GM21423 (cell line): ENCODE measurements around the gene EIF4A3.
A peak's percentile ranks its signal among the peaks of the same experiment; 100 is the strongest.
"Not testable (repeated sequence)": the region's sequence is repeated elsewhere in the genome, so short reads cannot be mapped to it uniquely, and the experiment has no call there.

Experiments
- ATAC-seq: cut with Tn5 transposase; IDR thresholded peaks from one replicate; pipeline ENCODE4 v1.9.1; 2021; ENCODE audit warnings: mild to moderate bottlenecking, moderate library complexity; ENCODE audit not compliant: unreplicated experiment

The EIF4A3 gene

GRCh38 chr17:80173126-80173525 lies 26.2 kb upstream of the EIF4A3 start:
- ATAC-seq: no peak

DNA sequence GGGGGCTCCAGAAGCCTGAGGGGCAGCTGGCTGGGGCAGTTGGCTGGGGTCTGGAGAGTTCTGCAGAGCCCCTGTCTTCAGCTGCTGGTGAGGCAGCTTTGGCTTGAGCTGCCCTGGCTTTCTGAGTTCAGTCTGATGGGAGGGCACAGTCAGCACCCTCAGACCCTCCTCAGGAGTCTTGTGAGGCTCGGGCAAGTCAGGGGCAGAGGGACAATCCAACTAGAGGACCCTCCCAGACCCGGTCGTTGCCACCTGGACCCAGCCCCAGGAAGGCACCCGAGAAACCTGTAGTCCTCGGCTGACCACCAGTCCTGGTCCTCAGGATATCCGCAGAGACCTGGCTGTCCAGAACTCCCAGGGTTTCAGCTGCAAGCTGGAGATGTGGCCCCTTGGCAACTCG lies 24.8 kb upstream of the EIF4A3 start:
- ATAC-seq: no peak

DNA sequence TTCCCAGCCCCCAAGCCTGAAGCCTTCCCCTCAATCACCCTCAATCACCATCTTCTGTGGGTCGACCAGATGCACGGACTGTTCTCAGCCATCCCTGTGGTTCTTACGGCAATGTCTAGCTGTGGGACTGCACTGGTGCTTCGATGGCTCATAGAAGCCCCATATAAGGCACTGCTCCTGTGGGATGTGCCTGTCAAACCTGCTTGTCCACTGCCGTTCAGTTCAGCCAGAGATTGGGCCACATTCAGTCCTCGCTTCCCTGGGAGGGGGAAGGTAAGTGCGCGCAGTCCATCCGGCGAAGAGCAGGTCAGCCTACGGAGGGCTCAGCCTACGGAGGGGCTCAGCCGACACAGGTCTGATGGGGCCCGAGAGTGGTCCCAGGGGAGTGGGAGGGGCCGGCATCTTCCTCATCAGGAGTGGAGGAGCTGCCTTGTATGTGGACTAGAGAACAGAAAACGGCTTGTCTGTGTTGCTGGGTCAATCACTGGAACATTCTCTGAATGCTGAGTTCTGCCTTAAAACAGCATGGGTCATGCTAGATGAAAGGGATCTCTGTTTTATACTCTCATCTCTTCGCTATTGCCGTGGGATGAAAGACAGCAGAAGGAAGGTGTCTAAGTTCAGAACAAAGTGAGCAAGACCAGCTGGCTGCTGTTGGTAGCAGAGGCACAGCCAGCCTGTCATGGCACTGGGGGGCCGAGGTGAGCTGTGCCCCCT lies 23.0 kb upstream of the EIF4A3 start, which contains the start of gene CARD14:
CARD14 (plus strand) TSS at position 247 of the 717 bp plus-strand sequence. CDS start 11,409 bp downstream, outside the sequence.
- no peak for ATAC-seq

- no peak for ATAC-seq
Measured at GRCh38 chr17:80169107-80169506, 22.2 kb upstream of the EIF4A3 start.

GRCh38 chr17:80168371-80168770 lies 21.4 kb upstream of the EIF4A3 start:
- no peak for ATAC-seq

- ATAC-seq: no peak
Measured at GRCh38 chr17:80166446-80166845, 19.5 kb upstream of the EIF4A3 start.

DNA sequence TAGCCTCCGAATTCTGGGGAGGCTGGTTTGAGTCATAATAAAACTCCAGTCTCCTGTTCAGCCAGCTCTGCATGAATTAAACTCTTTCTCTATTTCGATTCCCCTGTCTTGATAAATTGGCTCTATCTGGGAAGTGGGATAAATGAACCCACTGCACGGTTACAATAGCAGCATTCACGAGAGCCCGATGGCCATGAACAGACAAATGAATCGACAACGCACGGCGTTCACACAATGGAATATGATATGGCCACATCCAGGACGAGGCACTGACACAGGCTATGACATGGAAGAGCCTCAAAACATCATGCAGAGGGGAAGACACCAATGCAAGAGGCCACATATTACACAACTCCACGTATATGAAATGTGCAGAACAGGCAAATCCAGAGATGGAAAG lies 17.3 kb upstream of the EIF4A3 start:
- no peak for ATAC-seq

GRCh38 chr17:80163336-80163735 lies 16.4 kb upstream of the EIF4A3 start:
- ATAC-seq: no peak

DNA sequence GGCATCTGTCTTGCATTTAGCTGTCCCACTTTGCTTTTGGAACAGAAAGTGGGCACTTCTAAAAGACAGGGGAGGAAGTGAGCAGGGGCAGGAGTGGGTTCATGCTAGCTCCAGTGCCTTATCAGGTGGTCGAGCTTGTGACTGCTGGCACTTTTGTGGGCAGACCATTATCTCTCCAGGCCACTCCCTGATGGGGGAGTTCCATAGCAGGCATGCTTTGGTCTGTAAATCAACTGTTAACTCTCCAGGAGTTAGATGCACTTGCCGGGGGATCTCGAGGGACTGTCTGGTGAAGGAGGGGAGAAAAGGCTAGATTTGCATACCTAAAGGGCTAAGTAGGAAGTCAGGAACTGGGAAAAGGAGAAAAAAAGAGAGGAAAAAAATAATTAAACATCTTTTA lies 13.6 kb upstream of the EIF4A3 start:
- ATAC-seq: no peak

GRCh38 chr17:80158846-80159245 lies 11.9 kb upstream of the EIF4A3 start:
- no peak for ATAC-seq

DNA sequence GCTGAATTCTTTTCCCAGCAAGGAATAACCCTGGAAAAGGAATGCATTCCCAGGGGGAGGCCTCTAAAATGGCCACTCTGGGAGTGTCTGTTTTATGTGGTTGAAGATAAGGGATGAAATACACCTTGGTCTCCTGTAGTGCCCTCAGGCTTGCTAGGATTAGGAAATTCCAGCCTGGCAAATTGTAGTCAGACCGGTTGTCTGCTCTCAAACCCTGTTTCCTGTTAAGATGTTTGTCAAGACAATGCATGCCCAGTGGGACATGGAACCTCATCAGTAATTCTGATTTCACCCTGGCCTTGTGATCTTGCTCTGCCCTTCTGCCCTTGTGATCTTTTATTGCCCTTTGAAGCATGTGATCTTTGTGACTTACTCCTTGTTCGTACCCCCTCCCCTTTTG lies 8.7 kb upstream of the EIF4A3 start:
- not testable (repeated sequence) for ATAC-seq

- no peak for ATAC-seq
Measured at GRCh38 chr17:80154166-80154565, 7.2 kb upstream of the EIF4A3 start.

GRCh38 chr17:80153004-80153403 lies 6.1 kb upstream of the EIF4A3 start:
- peak; percentile 78 for ATAC-seq

DNA sequence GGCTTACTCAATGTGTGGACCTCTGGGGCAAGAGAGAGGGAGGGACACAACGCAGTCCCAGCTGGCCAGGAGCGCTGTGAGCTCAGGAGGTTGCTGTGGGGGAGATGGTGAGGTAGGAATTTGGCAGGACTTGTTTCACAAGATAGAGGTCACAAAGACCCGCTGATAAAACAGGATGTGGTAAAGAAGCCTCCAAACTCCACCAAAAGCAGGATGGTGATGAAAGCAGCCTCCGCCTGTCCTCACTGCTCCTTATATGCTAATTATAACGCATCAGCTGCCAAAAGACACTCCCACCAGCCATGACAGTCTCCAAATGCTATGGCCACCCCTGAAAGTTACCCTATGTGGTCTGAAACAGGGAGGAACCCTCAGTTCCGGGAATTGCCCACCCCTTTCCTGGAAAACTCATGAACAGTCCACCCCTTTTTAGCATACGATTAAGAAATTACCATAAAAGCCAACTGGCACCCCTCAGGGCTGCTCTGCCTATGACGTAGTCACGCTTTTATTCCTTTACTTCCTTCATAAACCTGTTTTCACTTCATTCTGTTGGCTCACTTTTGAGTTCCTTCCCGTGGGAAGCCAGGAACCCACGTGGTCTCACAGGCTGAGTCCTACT lies 5.3 kb upstream of the EIF4A3 start:
- no peak for ATAC-seq

DNA sequence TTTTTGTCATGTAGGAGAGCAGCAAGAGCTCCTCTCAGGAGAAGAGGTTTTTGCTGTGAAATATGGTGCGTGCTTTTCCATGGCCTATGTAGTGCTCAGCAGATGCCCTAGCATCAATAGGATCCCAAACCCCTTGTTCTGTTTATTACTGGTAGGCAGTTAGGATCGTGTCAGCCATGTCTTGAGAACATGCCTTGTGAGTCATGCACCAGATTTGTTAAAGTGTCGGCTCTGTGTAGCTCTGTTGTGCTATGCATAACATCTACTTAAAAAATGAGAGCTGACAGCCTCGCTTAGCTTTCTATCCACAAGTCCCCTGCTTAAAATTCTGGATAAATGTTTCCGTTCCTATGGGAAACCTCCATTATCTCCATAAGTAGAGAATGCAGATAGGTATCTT lies 4.4 kb upstream of the EIF4A3 start:
- ATAC-seq: no peak

DNA sequence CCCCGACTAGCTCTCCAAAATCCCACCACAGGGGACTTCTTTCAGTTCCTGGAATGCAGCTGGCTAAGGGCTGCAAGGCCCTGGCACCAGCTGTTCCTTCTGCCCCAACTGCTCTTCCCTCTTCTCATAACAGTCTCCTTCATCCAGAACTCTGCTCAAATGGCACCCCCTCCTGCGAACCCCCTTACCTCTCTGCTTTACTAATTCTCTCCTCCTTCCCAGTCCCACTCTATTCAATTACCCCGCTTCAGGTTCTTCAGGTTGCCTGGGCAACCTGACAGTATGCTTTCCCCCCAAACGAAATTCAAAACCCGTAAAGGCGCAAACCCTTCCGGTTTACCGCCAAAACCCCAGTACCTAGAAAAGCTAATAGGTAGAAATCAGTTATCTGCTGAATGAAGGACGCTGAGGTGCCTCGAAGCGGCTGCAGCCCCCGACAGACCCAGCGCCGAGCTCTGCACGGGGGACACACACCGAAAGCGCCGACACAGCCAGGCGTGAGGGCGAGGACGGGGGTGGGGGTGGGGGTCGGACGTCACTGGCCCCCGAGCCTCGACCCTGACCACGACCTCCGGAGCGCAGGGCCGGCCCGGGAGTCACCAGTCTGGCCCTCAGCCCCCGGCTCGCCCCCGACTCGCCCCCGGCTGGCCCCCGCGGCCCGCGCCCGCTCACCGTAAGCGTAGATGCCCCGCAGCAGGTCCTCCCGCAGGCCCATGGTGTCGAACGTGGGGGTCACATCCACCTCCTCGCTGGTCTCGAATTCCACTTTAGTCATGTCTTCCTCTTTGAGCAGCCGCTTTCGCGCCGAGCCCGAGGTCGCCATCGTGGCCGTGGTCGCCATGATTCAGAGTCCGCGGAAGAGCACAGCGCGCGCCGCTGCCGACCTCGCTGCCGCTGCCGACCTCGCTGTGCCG lies 550 bp downstream of the EIF4A3 start:
- ATAC-seq: peak; percentile 26

DNA sequence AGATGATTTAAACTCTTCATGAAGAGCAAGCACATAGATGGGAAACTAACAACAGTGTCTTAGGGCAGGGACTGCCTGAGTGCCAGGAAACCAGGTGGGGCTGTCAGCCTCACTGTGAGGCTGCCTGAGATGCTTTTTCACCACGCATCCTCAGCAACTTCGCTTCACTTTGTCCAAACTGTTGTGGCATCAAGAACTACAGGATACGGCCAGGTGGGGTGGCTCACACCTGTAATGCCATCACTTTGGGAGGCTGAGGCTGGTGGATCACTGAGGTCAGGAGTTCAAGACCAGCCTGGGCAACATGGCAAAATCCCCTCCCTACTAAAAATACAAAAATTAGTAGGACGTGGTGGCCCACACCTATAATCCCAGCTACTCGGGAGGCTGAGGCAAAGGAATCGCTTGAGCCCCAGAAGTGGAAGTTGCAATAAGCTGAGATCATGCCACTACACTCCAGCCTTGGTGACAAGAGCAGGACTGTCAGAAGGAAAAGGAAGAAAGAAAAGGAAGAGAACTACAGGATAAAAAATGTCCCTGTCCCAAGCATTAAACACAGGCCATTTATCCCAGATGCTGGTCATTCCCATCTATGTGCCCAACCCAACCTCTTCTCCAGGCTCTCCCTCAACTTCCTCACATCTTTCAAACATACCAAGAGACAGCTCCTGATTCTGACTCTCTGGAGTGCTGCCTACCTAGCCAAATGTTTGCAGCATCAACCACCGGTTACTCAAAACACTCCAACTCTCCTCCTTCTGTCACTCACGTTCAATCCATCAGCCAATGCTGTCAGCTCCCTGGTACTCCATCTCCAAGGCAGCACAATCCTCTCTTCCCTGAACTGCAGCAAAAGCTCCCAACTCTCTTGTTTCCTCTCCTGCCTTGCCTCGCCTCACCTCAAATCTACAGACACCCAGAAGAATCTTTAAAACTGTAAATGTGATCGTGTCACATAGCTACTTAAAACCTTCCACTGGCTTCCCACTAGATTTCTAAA lies 1.6 kb downstream of the EIF4A3 start:
- no peak for ATAC-seq

GRCh38 chr17:80142929-80143328 lies 4.0 kb downstream of the EIF4A3 start:
- ATAC-seq: no peak

- no peak for ATAC-seq
Measured at GRCh38 chr17:80141463-80142165, 5.3 kb downstream of the EIF4A3 start.
